GM23248 (cell line): ENCODE measurements around the gene CDK16.

Experiments
- EZH2 ChIP-seq: fragments of 200-600 bp; sonication (generic); IDR thresholded peaks from 2 replicates; pipeline ENCODE4 v1.6.1; 2018; ENCODE audit warnings: antibody characterized with exemption, mild to moderate bottlenecking; ENCODE audit not compliant: insufficient read depth, poor library complexity, severe bottlenecking
- EZH2phosphoT487 ChIP-seq: fragments of 200-600 bp; sonication (generic); IDR thresholded peaks from 2 replicates; pipeline ENCODE4 v1.6.1; 2018; ENCODE audit warnings: antibody characterized with exemption, moderate library complexity, mild to moderate bottlenecking, low read depth; ENCODE audit not compliant: insufficient read depth

- TF ChIP-seq EZH2: no peak
- no peak for TF ChIP-seq EZH2phosphoT487
Observed at GRCh38 chrX:47184486-47184885, 34.0 kb upstream of the CDK16 start.
